ENCODE results near the gene NFIA. TPM values are rescaled to one million over a fixed set of nuclear protein-coding genes. Genes with fewer than 3 reads are reported as not detected.

The NFIA gene
- total RNA-seq, 4 donors from 2014 or later: 68.2 to 172 (median 101) TPM

- TF ChIP-seq, protein P1, sequence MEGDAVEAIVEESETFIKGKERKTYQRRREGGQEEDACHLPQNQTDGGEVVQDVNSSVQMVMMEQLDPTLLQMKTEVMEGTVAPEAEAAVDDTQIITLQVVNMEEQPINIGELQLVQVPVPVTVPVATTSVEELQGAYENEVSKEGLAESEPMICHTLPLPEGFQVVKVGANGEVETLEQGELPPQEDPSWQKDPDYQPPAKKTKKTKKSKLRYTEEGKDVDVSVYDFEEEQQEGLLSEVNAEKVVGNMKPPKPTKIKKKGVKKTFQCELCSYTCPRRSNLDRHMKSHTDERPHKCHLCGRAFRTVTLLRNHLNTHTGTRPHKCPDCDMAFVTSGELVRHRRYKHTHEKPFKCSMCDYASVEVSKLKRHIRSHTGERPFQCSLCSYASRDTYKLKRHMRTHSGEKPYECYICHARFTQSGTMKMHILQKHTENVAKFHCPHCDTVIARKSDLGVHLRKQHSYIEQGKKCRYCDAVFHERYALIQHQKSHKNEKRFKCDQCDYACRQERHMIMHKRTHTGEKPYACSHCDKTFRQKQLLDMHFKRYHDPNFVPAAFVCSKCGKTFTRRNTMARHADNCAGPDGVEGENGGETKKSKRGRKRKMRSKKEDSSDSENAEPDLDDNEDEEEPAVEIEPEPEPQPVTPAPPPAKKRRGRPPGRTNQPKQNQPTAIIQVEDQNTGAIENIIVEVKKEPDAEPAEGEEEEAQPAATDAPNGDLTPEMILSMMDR (IDR thresholded peaks at IDR 0.05; ENCODE audit: low read depth): no peak
Observed at GRCh38 chr1:61087571-61087970, 5.2 kb downstream of the NFIA start.

- TF ChIP-seq, protein P1 (IDR thresholded peaks at IDR 0.05; ENCODE audit: low read depth): no peak
Observed at GRCh38 chr1:61088163-61088974, 6.0 kb downstream of the NFIA start.

DNA sequence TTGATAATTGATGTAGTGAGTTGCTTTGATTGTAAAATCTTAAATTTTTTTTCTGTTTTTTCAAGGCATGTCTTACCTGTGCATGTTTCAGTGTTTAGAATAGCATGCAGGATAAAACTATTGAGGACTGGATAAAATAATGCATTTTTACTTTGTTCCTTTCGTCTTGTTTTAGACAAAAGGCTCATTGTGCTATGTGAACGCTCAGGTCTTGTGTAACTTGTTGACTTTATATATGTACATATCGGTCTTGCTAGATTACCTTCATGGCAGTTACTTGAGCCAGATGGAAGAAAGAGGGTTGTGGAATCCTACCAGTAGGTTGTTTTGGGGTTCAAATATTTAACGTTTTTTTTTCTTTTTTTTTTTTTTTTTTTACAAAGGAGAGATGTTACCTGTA lies 7.0 kb downstream of the NFIA start:
- TF ChIP-seq, protein P1 (IDR thresholded peaks at IDR 0.05; ENCODE audit: low read depth): no peak

DNA sequence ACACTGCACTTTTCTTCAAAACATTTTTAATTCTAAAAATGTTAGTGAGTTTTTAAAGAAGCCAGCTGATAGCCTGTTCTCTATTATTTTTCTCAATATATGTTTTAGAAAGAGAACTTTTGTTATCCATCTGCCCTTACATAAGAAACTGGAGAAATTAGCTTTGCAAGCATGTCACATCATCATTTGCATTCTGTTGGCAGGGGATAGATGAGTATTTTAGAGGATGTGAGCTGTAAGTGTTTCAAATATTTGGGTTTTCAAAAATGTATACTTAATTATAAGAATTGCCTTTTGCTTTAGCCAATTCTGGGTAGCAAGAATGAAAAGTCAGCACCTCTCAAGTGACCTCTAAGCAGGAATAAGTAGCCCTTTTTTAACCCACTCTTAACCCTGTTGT lies 7.4 kb downstream of the NFIA start:
- TF ChIP-seq, protein P1 (IDR thresholded peaks at IDR 0.05; ENCODE audit: low read depth): no peak

- TF ChIP-seq, protein P1 (IDR thresholded peaks at IDR 0.05; ENCODE audit: low read depth): no peak
Observed at GRCh38 chr1:61090546-61091202, 8.3 kb downstream of the NFIA start.

GRCh38 chr1:61091455-61091854 lies 9.1 kb downstream of the NFIA start:
- TF ChIP-seq, protein P1 (IDR thresholded peaks at IDR 0.05; ENCODE audit: low read depth): no peak

DNA sequence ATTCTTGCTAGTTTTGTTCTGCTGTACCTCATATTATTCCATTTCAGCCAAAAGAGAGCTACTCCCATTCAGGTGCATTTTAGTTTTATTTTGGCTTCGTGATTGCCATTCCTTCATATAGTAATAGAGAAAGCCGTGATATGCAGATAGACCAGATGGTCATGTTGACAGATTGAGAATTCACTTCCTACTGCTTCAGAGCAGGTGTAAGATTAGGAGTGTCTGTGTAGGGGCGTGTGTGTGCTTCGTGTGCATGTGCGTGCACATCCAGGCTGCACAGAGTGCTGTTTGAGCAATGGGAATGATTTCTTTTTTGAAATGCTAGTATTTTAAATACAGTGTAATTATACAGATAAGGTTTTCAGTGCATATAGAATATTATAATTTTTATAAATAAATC lies 10.3 kb downstream of the NFIA start:
- TF ChIP-seq, protein P1 (IDR thresholded peaks at IDR 0.05; ENCODE audit: low read depth): no peak

All from subcutaneous adipose tissue (tissue), 4 donors.